DND-41 (cell line): ENCODE measurements around the gene CEL.
A peak's percentile ranks its signal among the peaks of the same experiment; 100 is the strongest.

Source experiments
- ATAC-seq: fragments of 200-7000 bp; cut with Tn5 transposase; 3 replicates; pipeline ENCODE4 v1.9.1; 2021; ENCODE audit warnings: low read depth; ENCODE audit not compliant: insufficient read depth
- DNase-seq: peaks from one replicate; pipeline ENCODE4 v3.0.0-alpha.2; 2020
- H2AFZ ChIP-seq: 2 replicates; pipeline ENCODE4 v1.6.0; 2012; ENCODE audit warnings: low read depth, low read length
- H3K27ac ChIP-seq: 2 replicates; pipeline ENCODE4 v1.5.1; 2012; ENCODE audit warnings: low read length, inconsistent platforms
- H3K27me3 ChIP-seq: fragments of 200-600 bp; sonication (generic); 2 replicates; pipeline ENCODE4 v1.6.0; 2012; ENCODE audit warnings: low read length, mild to moderate bottlenecking, inconsistent platforms; ENCODE audit not compliant: insufficient read depth, poor library complexity
- H3K36me3 ChIP-seq: 2 replicates; pipeline ENCODE4 v1.5.1; 2012; ENCODE audit warnings: low read length, inconsistent platforms; ENCODE audit not compliant: insufficient read depth
- H3K4me1 ChIP-seq: 2 replicates; pipeline ENCODE4 v1.5.1; 2012; ENCODE audit warnings: mild to moderate bottlenecking, low read length; ENCODE audit not compliant: insufficient read depth
- H3K4me2 ChIP-seq: 2 replicates; pipeline ENCODE4 v1.6.0; 2012; ENCODE audit warnings: mild to moderate bottlenecking, moderate library complexity, low read length, inconsistent platforms; ENCODE audit not compliant: insufficient read depth
- H3K4me3 ChIP-seq, 2 experiments: fragments of 200-600 bp in 1 of 2; shearing (Covaris generic) in 1 of 2; 2 replicates each; pipeline ENCODE4 v1.5.1; 2012 to 2016; ENCODE audit warnings: inconsistent platforms in 2 of 2, low read length in 2 of 2, mild to moderate bottlenecking in 2 of 2, low read depth in 1 of 2, moderate library complexity in 1 of 2
- H3K79me2 ChIP-seq: 2 replicates; pipeline ENCODE4 v1.6.0; 2012; ENCODE audit warnings: low read length, inconsistent platforms; ENCODE audit not compliant: insufficient read depth
- H3K9ac ChIP-seq: 2 replicates; pipeline ENCODE4 v1.6.0; 2012; ENCODE audit warnings: low read depth, mild to moderate bottlenecking, inconsistent platforms, low read length, moderate library complexity
- H3K9me3 ChIP-seq: 2 replicates; pipeline ENCODE4 v1.5.1; 2012; ENCODE audit warnings: low read length, moderate library complexity, mild to moderate bottlenecking, inconsistent platforms; ENCODE audit not compliant: insufficient read depth, severe bottlenecking
- H4K20me1 ChIP-seq: 2 replicates; pipeline ENCODE4 v1.6.0; 2012; ENCODE audit warnings: low read length; ENCODE audit not compliant: insufficient read depth
- CTCF ChIP-seq: IDR thresholded peaks from 2 replicates; pipeline ENCODE4 v1.5.1; 2012; ENCODE audit warnings: borderline replicate concordance, low read length, moderate library complexity, mild to moderate bottlenecking; ENCODE audit not compliant: poor library complexity, severe bottlenecking; ENCODE audit errors: extremely low read depth
- EZH2 ChIP-seq: IDR thresholded peaks from 3 replicates; pipeline ENCODE4 v1.6.1; 2012; ENCODE audit warnings: borderline replicate concordance, low read depth, mild to moderate bottlenecking, moderate library complexity, low read length, inconsistent platforms; ENCODE audit not compliant: severe bottlenecking

Gene CEL

GRCh38 chr9:133027134-133027533 is 34.6 kb upstream of the CEL start:
- Histone ChIP-seq H3K4me3 (no peak overlapping the region), H3K4me1 (peaks cover 31% of the 10 kb centered on the region), H3K27me3 (no peaks in the 10 kb centered on the region), H3K27ac (no peak overlapping the region), H3K9me3 (no peaks in the 10 kb centered on the region), H3K9ac (no peak overlapping the region), H2AFZ (no peak overlapping the region), H3K4me2 (no peak overlapping the region), H4K20me1 (no peaks in the 10 kb centered on the region), H3K36me3 (peaks cover 5% of the 10 kb centered on the region; the same call in 1 of the 2 replicates), H3K79me2 (peaks cover 22% of the 10 kb centered on the region)
- TF ChIP-seq EZH2, result no peak
- TF ChIP-seq CTCF, result no peak
- ATAC-seq, result no peak
- DNase-seq, result no peak

GRCh38 chr9:133028221-133028620 is 33.6 kb upstream of the CEL start:
- no peaks in the 10 kb centered on the region for H3K27me3 ChIP-seq
- H3K9ac ChIP-seq, result no peak overlapping the region
- H3K79me2 ChIP-seq, result peaks cover 33% of the 10 kb centered on the region
- no peak overlapping the region for H3K4me3 ChIP-seq
- H3K36me3 ChIP-seq, result peaks cover 15% of the 10 kb centered on the region
- peaks cover 3% of the 10 kb centered on the region; the same call in 1 of the 2 replicates for H4K20me1 ChIP-seq
- no peak overlapping the region; the same call in 1 of the 2 replicates for H3K4me2 ChIP-seq
- no peak overlapping the region for H2AFZ ChIP-seq
- no peak for DNase-seq
- H3K9me3 ChIP-seq, result no peaks in the 10 kb centered on the region
- H3K4me1 ChIP-seq, result peaks cover 32% of the 10 kb centered on the region
- TF ChIP-seq CTCF (no peak), EZH2 (no peak)
- no peak overlapping the region for H3K27ac ChIP-seq
- no peak for ATAC-seq

- peak overlapping the region; percentile 98 for H3K9ac ChIP-seq
- ATAC-seq, result peak; percentile 4; the same call in 2 of the 3 replicates
- H3K4me1 ChIP-seq, result peaks cover 37% of the 10 kb centered on the region
- TF ChIP-seq CTCF (no peak), EZH2 (no peak)
- peaks cover 19% of the 10 kb centered on the region for H3K36me3 ChIP-seq
- no peaks in the 10 kb centered on the region for H3K27me3 ChIP-seq
- no peaks in the 10 kb centered on the region for H3K9me3 ChIP-seq
- H3K79me2 ChIP-seq, result peaks cover 50% of the 10 kb centered on the region
- H3K27ac ChIP-seq, result peak overlapping the region; percentile 82
- DNase-seq, result no peak
- peaks cover 20% of the 10 kb centered on the region for H4K20me1 ChIP-seq
- peak overlapping the region; percentile 63 for H3K4me2 ChIP-seq
- H2AFZ ChIP-seq, result peak overlapping the region; percentile 81
- H3K4me3 ChIP-seq, result peak overlapping the region; percentile 70 to 86
Measured at GRCh38 chr9:133029994-133030316, 31.8 kb upstream of the CEL start.
